ENCODE data around the gene OR8I2. TPM values are rescaled to one million over a fixed set of nuclear protein-coding genes. Genes with fewer than 3 reads are reported as not detected.

OR8I2 gene
- total and polyA plus RNA-seq, 2 of the 13 experiments (the other 11 are each of a cell fraction or from before 2014, with no cell fraction given), result not detected

DNA sequence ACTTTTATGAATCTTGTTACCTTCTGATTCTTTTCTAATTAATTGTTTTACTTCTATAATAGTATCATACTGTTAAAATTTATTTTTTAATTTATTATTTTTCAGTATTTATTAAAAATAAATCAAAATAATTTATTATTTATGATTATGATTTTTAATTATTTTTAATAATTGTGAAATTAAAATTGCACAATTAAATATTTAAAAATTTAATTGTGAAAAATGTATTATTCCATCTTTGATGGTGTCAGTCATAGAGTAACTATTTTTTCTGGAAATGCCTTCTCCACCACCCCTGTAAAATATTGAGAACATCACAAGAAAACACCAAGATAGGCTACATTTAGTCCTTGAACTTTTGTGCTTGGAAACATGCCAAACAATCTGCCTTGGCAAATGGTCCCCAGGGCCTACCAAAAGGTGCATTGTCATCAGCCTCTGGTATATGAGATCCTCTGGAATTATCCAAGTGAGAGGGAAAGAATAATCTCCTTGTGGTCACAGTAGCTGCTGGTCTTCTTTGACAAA is 10.2 kb downstream of the OR8I2 start, which contains the start of gene OR8H2:
TSS of gene OR8H2 (plus strand) at position 478 of the 528 bp plus-strand sequence. CDS start 1,356 bp downstream, outside the sequence.
- Histone ChIP-seq H3K4me2 (ENCODE audit: low read depth, low read length) (no peak within 1 kb of the TSS), H2AFZ (ENCODE audit: low read length) (no peak within 1 kb of the TSS), H3K4me3 (replicated peaks in 1 of 3; ENCODE audit: insufficient read depth in 1 of 3, low read depth in 2 of 3, low read length in 3 of 3) (no peak within 1 kb of the TSS), H4K20me1 (ENCODE audit: insufficient read depth, low read length) (no peaks in the 10 kb centered on the region), H3K79me2 (ENCODE audit: insufficient read depth, low read length) (no peaks in the 10 kb centered on the region), H3K27ac (ENCODE audit: extremely low read length, insufficient read depth, low read length) (no peak within 1 kb of the TSS), H3K9me3 (ENCODE audit: low read length) (no peaks in the 10 kb centered on the region; the same call in none of the 2 replicates), H3K9ac (ENCODE audit: insufficient read depth, low read depth, low read length) (no peak within 1 kb of the TSS), H3K27me3 (ENCODE audit: control insufficient read depth in 1 of 2, insufficient read depth in 2 of 2, low read length in 2 of 2) (no peaks in the 10 kb centered on the region), H3K4me1 (ENCODE audit: insufficient read depth, low read length) (no peaks in the 10 kb centered on the region), H3K36me3 (replicated peaks in 1 of 2; ENCODE audit: control insufficient read depth in 1 of 2, insufficient read depth in 2 of 2, low read length in 2 of 2) (no peaks in the 10 kb centered on the region)
- POLR2A ChIA-PET, result no interaction called here
- DNase-seq (ENCODE audit: low spot score), result no peak
- intact Hi-C loops (cut with micrococcal nuclease; ENCODE audit: unreplicated experiment), result no loop called here
- BruUV-seq (replicated peaks), result no TSS peak
- FAIRE-seq, result no peak
- CTCF ChIA-PET (ENCODE audit: low intra/inter-chr PET ratio, low total read pairs), result no interaction called here
- TF ChIP-seq GABPA (IDR thresholded peaks at IDR 0.05; ENCODE audit: low read depth, low read length), result no peak
- no peak for TF ChIP-seq GABPA (CRISPR knock-in tag; IDR thresholded peaks at IDR 0.05; ENCODE audit: low read depth)
- TF ChIP-seq NFYB (CRISPR knock-in tag; IDR thresholded peaks at IDR 0.05), result no peak
- TF ChIP-seq SMARCC2 (IDR thresholded peaks at IDR 0.05), result no peak
- TF ChIP-seq BRD4 (CRISPR knock-in tag; IDR thresholded peaks at IDR 0.05), result no peak
- no peak for TF ChIP-seq ZNF12 (CRISPR knock-in tag; IDR thresholded peaks at IDR 0.05)
- TF ChIP-seq HDAC2 (CRISPR knock-in tag; IDR thresholded peaks at IDR 0.05), result no peak
- no peak for ATAC-seq
- in situ Hi-C loops (cut with HindIII; ENCODE audit: extremely low pct_ligation_motif_present, low pct_unique_long_range_greater_than_20kb), result no loop called here

DNA sequence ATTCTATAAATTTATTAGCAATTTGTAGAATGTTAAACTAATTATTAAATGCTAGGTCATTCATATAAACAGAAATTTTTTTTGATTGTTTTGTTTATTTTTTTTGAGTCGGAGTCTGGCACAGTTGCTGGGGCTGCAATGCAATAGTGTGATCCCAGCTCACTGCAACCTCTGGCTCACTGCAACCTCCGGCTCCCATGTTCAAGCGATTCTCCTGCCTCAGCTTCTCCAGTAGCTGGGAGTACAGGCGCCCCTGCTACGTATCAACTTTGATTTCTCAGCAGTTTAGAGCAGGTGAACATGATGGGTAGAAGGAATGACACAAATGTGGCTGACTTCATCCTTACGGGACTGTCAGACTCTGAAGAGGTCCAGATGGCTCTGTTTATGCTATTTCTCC is 29.0 kb downstream of the OR8I2 start, which contains the start of gene OR8H3:
TSS of gene OR8H3 (plus strand) at position 301 of the 400 bp plus-strand sequence. CDS start at position 301, 0 bp downstream.
- DNase-seq (ENCODE audit: low spot score) (no peak), ATAC-seq (no peak), FAIRE-seq (no peak)
- H3K27me3 ChIP-seq (ENCODE audit: control insufficient read depth in 1 of 2, insufficient read depth in 2 of 2, low read length in 2 of 2), result no peaks in the 10 kb centered on the region
- H3K4me3 ChIP-seq (replicated peaks in 1 of 3; ENCODE audit: insufficient read depth in 1 of 3, low read depth in 2 of 3, low read length in 3 of 3), result no peak within 1 kb of the TSS
- no peaks in the 10 kb centered on the region for H4K20me1 ChIP-seq (ENCODE audit: insufficient read depth, low read length)
- ChIA-PET POLR2A (no interaction called here), CTCF (ENCODE audit: low intra/inter-chr PET ratio, low total read pairs) (no interaction called here)
- H3K4me1 ChIP-seq (ENCODE audit: insufficient read depth, low read length), result no peaks in the 10 kb centered on the region
- H3K27ac ChIP-seq (ENCODE audit: extremely low read length, insufficient read depth, low read length), result no peak within 1 kb of the TSS
- in situ Hi-C loops (cut with HindIII; ENCODE audit: extremely low pct_ligation_motif_present, low pct_unique_long_range_greater_than_20kb), result no loop called here
- no peaks in the 10 kb centered on the region for H3K36me3 ChIP-seq (replicated peaks in 1 of 2; ENCODE audit: control insufficient read depth in 1 of 2, insufficient read depth in 2 of 2, low read length in 2 of 2)
- no TSS peak for BruUV-seq (replicated peaks)
- H2AFZ ChIP-seq (ENCODE audit: low read length), result no peak within 1 kb of the TSS
- 3% methylated on average over 6 of the region's 6 CpGs for WGBS (ENCODE audit: low lambda C conversion rate)
- H3K9me3 ChIP-seq (ENCODE audit: low read length), result no peaks in the 10 kb centered on the region; the same call in 1 of the 2 replicates
- H3K4me2 ChIP-seq (ENCODE audit: low read depth, low read length), result no peak within 1 kb of the TSS
- intact Hi-C loops (cut with micrococcal nuclease; ENCODE audit: unreplicated experiment), result no loop called here
- H3K79me2 ChIP-seq (ENCODE audit: insufficient read depth, low read length), result no peaks in the 10 kb centered on the region
- no peak within 1 kb of the TSS for H3K9ac ChIP-seq (ENCODE audit: insufficient read depth, low read depth, low read length)
- no peak for TF ChIP-seq TEF (CRISPR knock-in tag; IDR thresholded peaks at IDR 0.05)
- no peak for TF ChIP-seq MBD4 (IDR thresholded peaks at IDR 0.05; ENCODE audit: borderline replicate concordance, low read length)
- TF ChIP-seq ZNF260 (CRISPR knock-in tag; IDR thresholded peaks at IDR 0.05; ENCODE audit: borderline replicate concordance, low read depth), result no peak
- TF ChIP-seq POGK (CRISPR knock-in tag; conservative IDR thresholded peaks at IDR 0.05), result no peak
- no peak for TF ChIP-seq EEA1 (CRISPR knock-in tag; IDR thresholded peaks at IDR 0.05; ENCODE audit: borderline replicate concordance)
- TF ChIP-seq CEBPZ (IDR thresholded peaks at IDR 0.05; ENCODE audit: low read length), result no peak
- no peak for TF ChIP-seq RARG (CRISPR knock-in tag; IDR thresholded peaks at IDR 0.05; ENCODE audit: low read depth)
